GM18499 (cell line): ENCODE measurements around the gene RNF135.

ENCODE experiments used
- ATAC-seq: cut with Tn5 transposase; IDR thresholded peaks from one replicate; pipeline ENCODE4 v1.9.1; 2021; ENCODE audit warnings: moderate number of reproducible peaks; ENCODE audit not compliant: insufficient read depth, unreplicated experiment

Gene RNF135

GRCh38 chr17:31048780-31049179, 77.9 kb downstream of the RNF135 start:
- ATAC-seq: no peak
